ENCODE measurements around the gene SSRP1. TPM values are rescaled to one million over a fixed set of nuclear protein-coding genes. Genes with fewer than 3 reads are reported as not detected.

Gene SSRP1
- total RNA-seq, 1 donor from 2014 or later: 34.6 TPM

GRCh38 chr11:57323167-57323854 is 12.4 kb downstream of the SSRP1 start:
- peak overlapping the region; percentile 86 for H3K4me3 ChIP-seq
- H3K27me3 ChIP-seq (ENCODE audit: low read depth): no peaks in the 10 kb centered on the region
- H3K4me1 ChIP-seq: peaks cover 83% of the 10 kb centered on the region
- no peak for DNase-seq
- peak overlapping the region; percentile 97 for H3K27ac ChIP-seq (replicated peaks)
- no peaks in the 10 kb centered on the region for H3K9me3 ChIP-seq (replicated peaks)
- H3K36me3 ChIP-seq: peaks cover 45% of the 10 kb centered on the region
- intact Hi-C loops (cut with micrococcal nuclease): no loop called here
- TF ChIP-seq, protein P1, sequence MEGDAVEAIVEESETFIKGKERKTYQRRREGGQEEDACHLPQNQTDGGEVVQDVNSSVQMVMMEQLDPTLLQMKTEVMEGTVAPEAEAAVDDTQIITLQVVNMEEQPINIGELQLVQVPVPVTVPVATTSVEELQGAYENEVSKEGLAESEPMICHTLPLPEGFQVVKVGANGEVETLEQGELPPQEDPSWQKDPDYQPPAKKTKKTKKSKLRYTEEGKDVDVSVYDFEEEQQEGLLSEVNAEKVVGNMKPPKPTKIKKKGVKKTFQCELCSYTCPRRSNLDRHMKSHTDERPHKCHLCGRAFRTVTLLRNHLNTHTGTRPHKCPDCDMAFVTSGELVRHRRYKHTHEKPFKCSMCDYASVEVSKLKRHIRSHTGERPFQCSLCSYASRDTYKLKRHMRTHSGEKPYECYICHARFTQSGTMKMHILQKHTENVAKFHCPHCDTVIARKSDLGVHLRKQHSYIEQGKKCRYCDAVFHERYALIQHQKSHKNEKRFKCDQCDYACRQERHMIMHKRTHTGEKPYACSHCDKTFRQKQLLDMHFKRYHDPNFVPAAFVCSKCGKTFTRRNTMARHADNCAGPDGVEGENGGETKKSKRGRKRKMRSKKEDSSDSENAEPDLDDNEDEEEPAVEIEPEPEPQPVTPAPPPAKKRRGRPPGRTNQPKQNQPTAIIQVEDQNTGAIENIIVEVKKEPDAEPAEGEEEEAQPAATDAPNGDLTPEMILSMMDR (IDR thresholded peaks at IDR 0.05; ENCODE audit: borderline replicate concordance): peak; percentile 14

DNA sequence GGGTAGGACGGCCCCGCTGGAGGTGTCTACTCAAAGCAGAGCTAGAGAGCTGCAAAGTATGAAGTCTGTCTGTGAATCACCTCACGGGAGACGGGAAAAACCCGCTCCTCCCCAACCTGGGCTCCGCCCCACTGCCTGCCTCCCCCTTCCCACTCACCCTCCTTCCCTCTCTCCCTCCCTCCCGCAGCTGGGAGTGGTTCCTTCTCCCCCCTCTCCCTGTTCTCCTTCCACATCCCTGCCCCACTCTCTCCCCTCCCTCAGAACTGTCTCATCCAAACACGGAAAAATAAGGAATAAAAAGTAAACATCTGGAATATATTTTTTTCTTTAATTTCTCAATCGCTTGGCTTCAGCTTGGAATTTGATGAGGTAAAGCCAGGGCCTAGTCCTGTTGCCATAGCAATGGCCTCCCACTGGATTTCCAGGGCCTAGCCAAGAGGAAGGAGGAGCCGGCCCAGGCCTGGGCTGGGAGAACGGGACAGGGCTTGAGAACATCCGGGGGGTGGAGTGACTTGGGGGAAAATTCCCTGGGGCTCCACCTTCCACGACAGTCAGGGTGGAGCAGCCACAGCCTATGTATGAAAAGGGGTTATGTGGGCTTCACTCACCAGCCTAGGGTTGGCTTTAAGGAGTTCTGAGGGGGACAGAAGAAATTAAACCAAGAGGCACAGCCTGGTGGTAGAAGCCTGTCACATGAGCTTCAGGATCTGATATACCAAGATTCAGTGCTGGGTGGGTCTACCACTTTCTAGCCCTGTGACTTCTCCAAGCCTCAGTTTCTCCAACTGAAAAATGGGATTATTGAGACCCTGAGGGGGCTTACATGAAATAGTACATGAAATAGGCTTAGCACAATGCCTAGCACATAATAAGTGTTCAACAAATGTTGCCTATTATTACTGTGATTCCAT is 13.2 kb downstream of the SSRP1 start:
- Histone ChIP-seq H3K36me3 (peaks cover 44% of the 10 kb centered on the region), H3K9me3 (replicated peaks) (no peaks in the 10 kb centered on the region), H3K27me3 (ENCODE audit: low read depth) (no peaks in the 10 kb centered on the region), H3K27ac (replicated peaks) (peak overlapping the region; percentile 97), H3K4me1 (peaks cover 91% of the 10 kb centered on the region), H3K4me3 (peak overlapping the region; percentile 86)
- TF ChIP-seq, protein P1 (IDR thresholded peaks at IDR 0.05; ENCODE audit: borderline replicate concordance): no peak
- peak; percentile 89 for DNase-seq
- intact Hi-C loops (cut with micrococcal nuclease): no loop called here

DNA sequence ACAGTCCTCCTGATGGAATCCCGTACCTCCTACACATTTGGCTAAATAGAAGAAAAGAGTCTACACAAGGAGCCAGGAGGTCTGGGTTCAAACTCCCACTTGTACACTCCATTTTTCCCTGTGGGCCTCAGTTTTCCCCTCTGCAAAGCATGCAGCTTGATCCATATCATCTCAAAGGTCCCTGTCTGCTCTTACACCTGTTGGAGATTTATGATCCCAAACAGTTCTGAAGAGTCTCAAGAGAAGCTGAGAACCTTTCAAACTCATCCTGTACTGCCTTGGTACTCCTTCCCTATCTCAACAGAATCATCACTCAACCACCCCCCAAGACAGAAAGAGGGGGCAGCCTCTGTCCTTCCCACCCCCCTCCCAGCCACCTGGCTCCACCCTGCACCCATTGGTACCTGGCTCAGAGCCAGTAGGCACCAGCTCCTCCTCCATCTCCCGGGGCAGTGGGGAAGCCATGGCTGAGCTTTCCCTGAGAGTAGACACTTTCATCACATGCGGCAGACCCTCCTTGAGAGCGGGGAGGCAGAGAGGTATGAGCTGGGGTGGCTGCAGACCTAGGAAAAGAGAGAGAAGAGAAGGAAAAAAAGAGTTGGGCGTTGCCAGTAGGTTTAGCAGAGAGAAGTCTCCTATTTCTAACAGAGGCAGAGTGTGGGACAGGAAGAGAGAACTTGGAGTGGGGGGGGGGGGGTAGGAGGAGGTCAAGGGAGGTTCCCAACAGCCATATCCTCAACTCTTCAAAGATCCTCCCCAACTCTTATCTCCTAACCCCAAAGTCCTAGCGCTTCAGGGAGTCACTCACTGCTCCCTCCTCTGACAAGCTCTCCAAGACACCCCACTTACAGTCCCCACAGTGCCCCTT is 14.1 kb downstream of the SSRP1 start:
- no peaks in the 10 kb centered on the region for H3K27me3 ChIP-seq (ENCODE audit: low read depth)
- H3K9me3 ChIP-seq (replicated peaks): no peaks in the 10 kb centered on the region
- peak overlapping the region; percentile 97 for H3K27ac ChIP-seq (replicated peaks)
- TF ChIP-seq, protein P1 (IDR thresholded peaks at IDR 0.05; ENCODE audit: borderline replicate concordance): no peak
- H3K4me3 ChIP-seq: peak overlapping the region; percentile 86
- no peak for DNase-seq
- peaks cover 44% of the 10 kb centered on the region for H3K36me3 ChIP-seq
- H3K4me1 ChIP-seq: peaks cover 95% of the 10 kb centered on the region
- intact Hi-C loops (cut with micrococcal nuclease): no loop called here

- no peaks in the 10 kb centered on the region for H3K9me3 ChIP-seq (replicated peaks)
- TF ChIP-seq, protein P1 (IDR thresholded peaks at IDR 0.05; ENCODE audit: borderline replicate concordance): no peak
- DNase-seq: no peak
- H3K36me3 ChIP-seq: peaks cover 49% of the 10 kb centered on the region
- H3K27ac ChIP-seq (replicated peaks): peak overlapping the region; percentile 97
- H3K4me1 ChIP-seq: peaks cover 95% of the 10 kb centered on the region
- H3K4me3 ChIP-seq: peak overlapping the region; percentile 86
- intact Hi-C loops (cut with micrococcal nuclease): no loop called here
- no peaks in the 10 kb centered on the region for H3K27me3 ChIP-seq (ENCODE audit: low read depth)
Observed at GRCh38 chr11:57320719-57321387, 14.8 kb downstream of the SSRP1 start.
